GM12891 (cell line): Measurements from ENCODE around the gene TNKS1BP1.

Source experiments
- PAX5 ChIP-seq: IDR thresholded peaks from 2 replicates; pipeline ENCODE4 v1.6.1; 2011; ENCODE audit warnings: low read length, moderate library complexity, mild to moderate bottlenecking; ENCODE audit not compliant: insufficient read depth, severe bottlenecking
- POLR2A ChIP-seq: IDR thresholded peaks from 2 replicates; pipeline ENCODE4 v1.6.1; 2011; ENCODE audit warnings: low read depth, low read length, control low read depth
- POLR2AphosphoS5 ChIP-seq: IDR thresholded peaks from 2 replicates; pipeline ENCODE4 v1.6.1; 2011; ENCODE audit warnings: low read depth, low read length, control low read depth
- POU2F2 ChIP-seq: IDR thresholded peaks from 2 replicates; pipeline ENCODE4 v1.6.1; 2011; ENCODE audit warnings: low read depth, mild to moderate bottlenecking, control low read depth, low read length, moderate library complexity
- SPI1 ChIP-seq: IDR thresholded peaks from 2 replicates; pipeline ENCODE4 v1.6.1; 2011; ENCODE audit warnings: low read depth, low read length, control low read depth
- TAF1 ChIP-seq: IDR thresholded peaks from 2 replicates; pipeline ENCODE4 v1.6.1; 2011; ENCODE audit warnings: low read depth, low read length, control low read depth

DNA sequence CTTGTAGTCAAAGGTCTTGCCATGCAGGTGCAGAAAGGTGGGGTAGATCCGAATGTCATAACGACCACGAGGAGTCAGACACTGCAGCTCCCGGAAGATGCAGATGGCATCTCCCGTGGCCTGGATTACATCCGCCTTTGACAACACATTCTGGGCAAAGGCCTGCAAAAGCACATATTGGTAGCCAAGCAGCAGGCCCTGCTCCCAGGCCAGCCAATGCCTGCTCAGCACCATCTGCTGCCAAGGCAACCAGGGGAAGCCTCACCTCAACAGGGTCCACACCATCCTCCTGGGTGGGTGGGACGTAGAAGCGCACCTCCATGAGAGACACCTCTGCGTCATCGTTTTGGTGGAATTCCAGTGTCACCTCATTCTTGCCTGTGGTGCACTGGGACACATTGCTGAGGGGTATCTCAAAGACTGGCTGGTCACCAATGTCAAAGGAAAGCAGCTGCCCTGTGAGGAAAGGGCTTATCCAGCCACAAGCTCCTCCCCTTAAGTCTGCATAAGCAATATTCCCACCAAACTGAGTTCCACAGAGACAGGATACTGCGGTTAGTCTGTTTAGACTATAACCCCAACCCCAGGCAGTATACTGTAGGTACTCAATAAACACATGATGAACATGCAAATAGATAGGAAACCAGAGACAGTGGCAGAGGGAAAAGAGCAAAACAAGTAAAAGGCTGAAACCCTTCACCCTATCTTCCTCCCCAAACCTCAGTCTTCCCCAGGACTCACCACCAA, 8.1 kb upstream of the TNKS1BP1 start:
- TF ChIP-seq POLR2AphosphoS5 (no peak), POLR2A (no peak), TAF1 (no peak), SPI1 (no peak), PAX5 (no peak), POU2F2 (no peak)
